RKO (cell line): Measurements from ENCODE around the gene NIPA2.

Experiments used
- DNase-seq: peaks from one replicate; pipeline ENCODE4 v3.0.0-alpha.2; 2016; ENCODE audit warnings: low spot score

Gene NIPA2

DNA sequence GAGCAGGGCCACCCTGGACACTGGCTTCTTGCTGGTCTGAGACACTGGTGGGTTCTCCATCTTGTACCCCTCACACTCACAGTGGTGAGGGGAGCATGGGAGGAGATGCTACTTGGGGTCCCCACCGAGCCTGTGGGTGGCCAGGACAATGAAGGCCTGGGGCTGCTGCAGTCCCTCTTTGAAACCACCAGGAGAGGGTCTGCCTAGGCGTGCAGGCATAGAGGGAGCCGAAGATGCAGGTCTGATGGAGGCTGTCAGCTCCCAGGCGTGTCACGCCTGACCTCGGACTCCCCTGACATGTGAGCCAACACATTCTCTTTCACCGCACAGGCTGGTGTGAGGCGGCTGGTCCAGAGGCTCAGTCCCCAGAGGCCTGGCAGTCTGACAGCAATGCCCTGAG is 39.1 kb downstream of the NIPA2 start:
- DNase-seq = no peak

DNA sequence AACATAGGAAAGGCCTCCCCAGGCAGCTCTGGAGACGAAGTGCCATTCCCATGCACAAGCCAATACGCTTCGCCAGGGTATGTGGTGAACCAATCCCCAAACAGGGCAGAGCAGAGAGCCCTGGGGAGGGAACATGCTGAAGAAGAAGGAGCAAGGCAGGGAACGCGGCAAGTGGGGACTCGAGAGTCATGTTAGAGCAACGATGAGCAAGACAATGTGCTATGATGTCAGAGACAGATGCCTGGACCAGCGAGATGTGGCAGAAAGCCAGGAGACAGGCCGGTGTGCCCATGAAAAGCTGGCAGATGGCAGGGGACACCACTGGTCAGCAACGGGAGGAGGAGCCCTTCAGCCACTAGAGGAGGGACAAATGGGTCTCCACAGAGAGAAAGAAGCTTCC is 39.6 kb downstream of the NIPA2 start:
- no peak for DNase-seq

GRCh38 chr15:22880068-22880980 is 41.9 kb downstream of the NIPA2 start:
- DNase-seq = no peak

- DNase-seq = no peak
Observed at GRCh38 chr15:22880981-22881738, 42.7 kb downstream of the NIPA2 start.

DNA sequence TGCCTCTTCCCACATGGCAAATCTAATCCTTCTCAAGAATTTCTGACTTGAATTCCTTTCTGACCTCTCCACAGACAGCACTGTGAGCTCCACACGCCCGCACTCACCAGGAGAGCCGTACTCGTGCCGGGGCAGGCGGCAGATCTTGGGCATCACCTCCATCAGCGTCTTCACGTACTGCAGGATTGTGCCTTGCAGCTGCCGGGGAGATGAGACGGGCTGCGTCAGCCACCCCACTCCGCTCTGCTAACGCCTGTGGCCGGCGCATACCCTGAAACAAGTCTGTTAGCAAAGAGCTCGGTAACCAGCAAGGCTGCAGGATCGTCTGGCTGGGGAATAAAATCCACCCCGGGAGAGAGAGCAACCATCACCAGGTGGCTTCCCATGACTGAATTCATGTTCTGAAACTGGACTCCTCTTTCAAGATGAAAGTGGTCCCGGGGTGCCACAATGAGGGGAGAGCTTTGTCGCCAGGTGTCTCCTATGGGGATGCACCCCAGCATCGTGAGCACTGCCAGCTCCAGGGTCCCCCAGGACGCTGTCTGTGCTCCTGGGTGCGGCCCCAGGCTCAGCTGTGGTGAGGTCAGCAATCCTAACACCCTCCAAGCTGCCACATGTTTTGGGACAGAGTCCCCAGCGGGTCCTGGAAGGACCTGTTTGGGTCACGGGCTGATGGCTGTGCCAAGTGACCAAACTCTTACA is 43.4 kb downstream of the NIPA2 start:
- DNase-seq = no peak

- DNase-seq = no peak
Observed at GRCh38 chr15:22883196-22883595, 44.7 kb downstream of the NIPA2 start.

DNA sequence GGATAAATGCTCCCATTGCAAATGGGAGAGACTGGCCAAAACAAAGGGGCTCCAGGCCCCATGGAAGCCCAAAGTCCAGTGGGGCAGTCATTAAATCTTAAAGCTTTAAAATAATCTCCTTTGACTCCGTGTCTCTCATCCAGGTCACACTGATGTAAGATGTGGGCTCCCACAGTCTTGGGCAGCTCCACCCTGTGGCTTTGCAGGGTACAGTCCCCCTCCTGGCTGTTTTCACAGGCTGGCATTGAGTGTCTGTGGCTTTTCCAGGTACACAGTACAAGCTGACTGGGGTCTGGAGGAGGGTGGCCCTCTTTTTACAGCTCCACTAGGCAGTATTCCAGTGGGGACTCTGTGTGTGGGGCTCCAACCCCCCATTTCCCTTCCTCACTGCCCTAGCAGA is 45.9 kb downstream of the NIPA2 start:
- DNase-seq = peak; percentile 16

DNA sequence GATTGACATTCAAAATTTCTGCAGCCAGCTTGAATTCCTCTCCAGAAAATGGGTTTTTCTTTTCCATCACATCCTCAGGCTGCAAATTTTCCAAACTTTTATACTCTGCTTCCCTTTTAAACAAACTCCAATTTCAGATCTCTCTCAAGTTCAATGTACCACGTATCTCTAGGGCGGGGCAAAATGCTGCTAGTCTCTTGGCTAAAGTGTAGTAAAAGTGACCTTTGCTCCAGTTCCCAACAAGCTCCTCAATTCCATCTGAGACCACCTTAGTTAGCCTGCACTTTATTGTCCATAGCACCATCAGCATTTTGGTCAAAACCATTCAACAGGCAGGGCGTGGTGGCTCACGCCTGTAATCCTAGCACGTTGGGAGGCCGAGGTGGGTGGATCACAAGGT is 46.7 kb downstream of the NIPA2 start:
- DNase-seq = no peak

DNA sequence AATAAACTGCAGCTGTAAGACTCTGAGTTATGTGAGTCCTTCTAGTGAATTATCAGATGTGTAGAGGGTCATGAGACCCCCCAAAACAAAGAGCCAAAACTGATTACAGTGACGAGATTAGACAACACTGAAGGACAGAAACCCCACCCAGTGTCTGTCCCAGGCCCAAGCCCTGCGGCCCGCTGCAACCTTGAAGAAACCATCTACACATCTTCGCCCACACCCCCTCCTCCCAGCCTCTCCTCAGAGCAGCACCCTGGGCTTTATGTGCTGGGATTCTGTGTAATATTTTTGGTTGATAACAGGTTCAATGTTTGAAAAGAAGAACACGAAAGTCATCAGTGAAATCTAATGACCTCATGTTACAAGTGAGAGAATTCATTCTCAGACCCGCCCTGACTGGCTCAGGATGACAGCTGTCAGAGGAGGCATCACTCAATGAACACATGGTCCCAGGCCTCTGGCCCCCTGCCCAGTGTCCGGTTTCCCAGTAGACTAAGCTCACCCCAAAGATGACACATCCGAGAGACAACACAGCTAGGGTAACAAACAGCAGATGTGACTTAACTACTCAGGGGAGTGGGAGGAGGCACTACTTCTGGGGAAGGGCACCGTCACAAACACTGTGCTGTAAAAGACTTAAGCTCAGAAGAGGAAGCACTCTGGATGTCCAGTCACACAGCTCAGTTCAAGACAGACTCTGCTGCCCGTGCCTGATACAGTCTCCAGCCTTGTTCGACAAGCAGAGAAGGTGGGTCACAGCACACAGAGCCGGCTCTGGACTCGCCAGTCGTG is 48.9 kb downstream of the NIPA2 start:
- DNase-seq = peak; percentile 68

- peak; percentile 86 for DNase-seq
Observed at GRCh38 chr15:22888120-22888859, 49.8 kb downstream of the NIPA2 start.

- no peak for DNase-seq
Observed at GRCh38 chr15:22889146-22889818, 50.8 kb downstream of the NIPA2 start.

DNA sequence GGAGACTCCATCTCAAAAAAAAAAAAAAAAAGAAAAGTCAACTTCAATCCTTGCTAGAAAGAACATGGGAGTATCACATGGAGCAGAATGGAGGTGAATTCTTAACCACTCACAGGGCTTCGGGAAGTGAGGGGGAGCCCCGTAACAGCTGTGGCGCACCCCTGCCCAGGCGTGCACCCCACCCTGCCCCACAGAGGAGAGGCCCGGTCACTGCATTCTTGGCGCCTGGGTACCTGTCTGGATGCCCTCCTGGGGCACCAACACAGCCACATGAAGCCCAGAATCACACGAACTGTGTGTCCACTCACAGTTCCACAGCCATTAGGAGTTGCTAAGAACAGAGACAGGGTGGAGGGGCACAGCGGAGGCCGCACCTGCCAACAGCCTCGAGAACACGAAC is 51.8 kb downstream of the NIPA2 start:
- no peak for DNase-seq

- no peak for DNase-seq
Observed at GRCh38 chr15:22891426-22892210, 53.2 kb downstream of the NIPA2 start.

- no peak for DNase-seq
Observed at GRCh38 chr15:22892333-22892732, 53.9 kb downstream of the NIPA2 start.

GRCh38 chr15:22893081-22893480 is 54.6 kb downstream of the NIPA2 start:
- no peak for DNase-seq

- no peak for DNase-seq
Observed at GRCh38 chr15:22893881-22894280, 55.4 kb downstream of the NIPA2 start.

GRCh38 chr15:22895465-22896190 is 57.2 kb downstream of the NIPA2 start:
- peak; percentile 44 for DNase-seq

- no peak for DNase-seq
Observed at GRCh38 chr15:22902046-22902445, 63.6 kb downstream of the NIPA2 start.

GRCh38 chr15:22902578-22902977 is 64.1 kb downstream of the NIPA2 start:
- DNase-seq = no peak
